EH (cell line): ENCODE data around the gene BACH1.

Experiments
- DNase-seq: peaks from one replicate; pipeline ENCODE4 v3.0.0-alpha.2; 2015; ENCODE audit warnings: low read depth

BACH1 gene

DNA sequence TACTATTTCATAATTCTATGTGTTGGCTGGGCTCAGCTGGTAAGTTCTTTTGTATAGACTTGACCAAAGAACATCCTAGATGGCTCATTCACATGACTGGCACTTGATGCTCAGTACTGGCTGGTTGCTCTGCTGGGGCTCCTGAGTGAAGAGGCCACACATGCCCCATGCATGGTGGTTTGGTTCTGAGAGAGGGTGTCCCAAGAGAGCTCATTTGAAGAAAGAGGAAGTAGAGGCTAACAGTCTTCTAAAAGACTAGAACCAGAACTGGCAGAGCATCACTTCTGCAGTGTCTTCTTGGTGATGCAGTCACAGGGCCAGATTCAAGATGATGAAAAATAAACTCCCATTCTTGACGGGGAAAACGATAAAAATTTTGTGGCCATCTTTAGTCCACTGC, 5.2 kb upstream of the BACH1 start:
- no peak for DNase-seq

GRCh38 chr21:29295066-29295650, 3.6 kb upstream of the BACH1 start:
- no peak for DNase-seq

DNA sequence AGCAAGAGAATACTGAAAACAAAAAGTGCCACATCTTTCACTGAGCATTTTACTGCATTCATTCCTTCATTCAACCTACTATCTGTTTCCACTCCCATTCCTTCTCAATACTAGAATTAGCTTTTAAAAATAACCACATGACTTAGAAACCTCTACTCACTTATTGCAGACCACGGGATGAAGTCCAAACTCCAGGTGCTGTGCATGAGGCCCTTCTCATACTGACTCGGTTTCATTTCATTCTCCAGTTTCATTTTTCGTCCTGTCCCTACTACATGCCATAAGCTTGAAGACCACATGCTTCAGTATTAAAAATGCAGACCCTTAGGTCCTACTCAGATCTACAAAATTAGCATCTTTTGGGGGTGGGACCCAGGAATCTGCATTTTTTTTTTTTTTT, 2.3 kb upstream of the BACH1 start:
- no peak for DNase-seq

GRCh38 chr21:29297483-29298347, 1.0 kb upstream of the BACH1 start:
- DNase-seq: no peak

DNA sequence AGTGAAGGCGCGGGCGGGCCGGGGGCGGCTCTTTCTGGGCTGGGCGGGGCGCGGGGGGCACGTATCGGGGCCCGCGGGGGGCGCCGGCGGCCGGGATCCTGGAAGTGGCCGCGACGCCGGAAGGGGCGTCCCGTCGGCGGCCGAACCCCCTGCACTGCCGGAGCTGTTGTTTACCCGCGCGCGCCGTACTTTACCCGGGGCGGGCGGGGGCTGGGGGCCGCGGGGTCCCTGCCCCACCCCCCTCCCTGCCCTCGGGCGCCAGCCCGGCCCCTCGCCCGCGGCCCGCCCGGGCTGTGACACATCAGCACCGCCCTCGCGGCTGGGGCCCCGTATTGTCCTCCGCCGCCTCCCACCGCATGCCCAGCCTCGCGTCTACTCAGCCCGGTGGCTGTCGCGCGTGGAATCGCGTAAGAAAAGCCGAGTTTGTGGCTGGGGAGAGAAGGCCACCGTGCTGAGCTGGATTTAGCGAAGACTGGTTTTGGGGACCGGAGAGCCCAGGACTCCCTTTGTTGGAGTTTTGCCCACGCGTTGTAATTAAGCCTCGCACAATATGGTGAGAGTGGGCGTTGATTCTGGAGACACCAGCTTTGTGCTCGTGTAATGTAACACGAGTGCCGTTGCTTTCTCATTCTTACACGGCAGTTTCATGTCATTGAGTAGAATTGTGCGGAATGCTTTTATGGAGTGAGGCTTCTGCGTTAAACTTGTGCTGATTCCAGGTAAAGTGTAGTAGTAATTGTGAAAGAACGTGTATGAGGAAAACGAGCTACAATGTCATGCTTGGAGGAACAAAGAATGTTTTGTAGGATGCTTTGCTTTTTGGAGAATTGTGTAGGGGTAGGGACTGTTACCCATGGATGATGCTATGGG, 559 bp downstream of the BACH1 start:
- peak; percentile 66 for DNase-seq

- DNase-seq: peak; percentile 93
These were observed 1.4 kb downstream of the BACH1 start for GRCh38 chr21:29299916-29300806.

DNA sequence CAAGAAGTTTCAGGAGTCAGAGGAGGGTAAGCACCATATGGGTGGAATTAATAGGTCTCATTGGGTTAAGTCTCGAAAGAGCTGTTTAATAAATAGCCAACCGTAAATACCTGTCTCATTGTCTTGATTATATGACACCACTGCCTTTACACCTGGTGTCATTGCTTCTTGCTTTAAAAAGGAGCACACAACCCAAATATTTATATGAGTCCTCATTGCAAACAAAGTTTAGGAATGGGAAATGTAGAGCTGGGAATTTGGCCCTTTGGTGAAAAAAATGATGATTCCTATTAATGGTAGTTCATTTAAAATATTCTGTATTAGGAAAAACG, 2.1 kb downstream of the BACH1 start:
- no peak for DNase-seq

DNA sequence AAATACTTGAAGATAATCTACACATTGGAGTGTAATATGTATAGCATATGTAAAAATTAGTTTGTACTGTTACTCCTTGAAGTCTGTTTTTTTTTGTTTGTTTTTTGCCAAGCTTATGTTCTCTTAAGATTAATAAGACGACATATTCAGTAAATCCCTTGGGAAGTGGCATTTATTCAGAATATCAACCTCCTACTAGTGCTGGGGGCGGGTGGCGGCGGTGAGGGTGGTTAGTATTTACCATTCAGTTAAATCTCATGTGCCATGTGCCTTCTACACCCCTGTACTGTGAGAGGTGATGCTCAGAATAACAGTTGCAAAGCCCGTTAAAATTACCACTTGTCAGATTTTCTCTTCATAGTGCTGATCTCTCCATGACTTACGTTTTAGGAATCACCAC, 3.0 kb downstream of the BACH1 start:
- no peak for DNase-seq

GRCh38 chr21:29302359-29302875, 3.7 kb downstream of the BACH1 start:
- DNase-seq: no peak

- DNase-seq: no peak
These were observed 4.6 kb downstream of the BACH1 start for GRCh38 chr21:29303288-29303687.

DNA sequence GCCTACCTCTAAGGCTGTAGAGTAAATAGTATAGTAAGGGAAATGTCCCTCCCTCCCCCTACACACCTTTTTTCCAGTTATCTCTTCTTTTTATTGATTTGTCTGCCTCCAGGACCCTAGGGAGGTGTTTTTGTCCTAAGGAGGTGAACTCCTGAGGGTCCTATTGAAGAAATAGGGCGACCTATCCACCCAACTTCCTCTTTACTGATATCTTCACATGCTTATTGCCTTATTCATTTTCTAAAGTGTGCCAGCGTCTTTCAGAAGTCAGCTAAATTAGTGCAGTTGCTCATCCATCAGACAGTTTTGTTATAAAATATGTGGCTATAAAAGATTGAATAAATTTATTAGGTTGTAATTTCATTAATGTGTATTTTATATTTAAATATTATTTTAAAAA, 5.9 kb downstream of the BACH1 start:
- DNase-seq: no peak

GRCh38 chr21:29305068-29305467, 6.3 kb downstream of the BACH1 start:
- peak; percentile 38 for DNase-seq

DNA sequence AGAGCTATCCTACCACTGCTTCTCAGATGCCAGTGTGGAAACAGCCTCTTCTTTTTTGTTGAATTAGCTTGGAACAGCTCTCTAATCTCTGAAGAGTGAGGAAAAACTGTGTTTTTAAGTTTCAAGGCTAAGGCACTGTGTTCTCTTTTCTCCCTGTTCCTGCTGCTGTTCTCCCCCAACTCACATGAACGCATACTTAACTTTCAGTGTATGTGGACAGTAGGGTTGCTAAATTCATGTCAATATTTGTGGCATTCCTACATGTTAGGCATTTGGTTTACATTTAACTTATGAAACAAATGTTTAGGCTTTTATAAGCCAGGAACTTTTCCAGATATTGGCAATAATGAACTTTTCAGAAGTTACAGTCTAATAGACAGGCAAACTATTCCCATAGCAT, 6.8 kb downstream of the BACH1 start:
- DNase-seq: no peak

- DNase-seq: no peak
These were observed 8.2 kb downstream of the BACH1 start for GRCh38 chr21:29306920-29307319.

- DNase-seq: no peak
These were observed 9.2 kb downstream of the BACH1 start for GRCh38 chr21:29307718-29308455.

GRCh38 chr21:29308456-29308783, 9.7 kb downstream of the BACH1 start:
- peak; percentile 82 for DNase-seq

- no peak for DNase-seq
These were observed 11.0 kb downstream of the BACH1 start for GRCh38 chr21:29309703-29310102.

DNA sequence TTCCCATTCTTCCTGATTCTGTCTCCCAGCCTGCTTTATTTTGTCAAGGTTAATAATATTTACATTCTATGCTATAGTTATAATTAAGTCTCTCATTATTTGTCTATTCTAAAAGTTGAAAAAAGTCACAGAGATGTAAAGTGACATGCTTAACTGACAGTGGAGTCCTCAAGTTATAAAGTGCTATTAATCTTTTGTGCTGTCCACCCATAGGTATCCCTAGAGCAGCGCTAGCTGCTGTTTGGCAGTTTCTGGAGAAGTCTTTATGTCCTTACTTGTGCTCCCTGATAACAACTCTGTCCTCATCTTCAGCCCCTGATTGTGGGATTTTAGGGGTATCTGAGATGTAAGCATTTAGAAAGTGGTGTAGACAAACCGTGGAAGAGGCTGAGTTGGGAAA, 13.1 kb downstream of the BACH1 start:
- DNase-seq: no peak

- DNase-seq: no peak
These were observed 14.3 kb downstream of the BACH1 start for GRCh38 chr21:29312981-29313380.

GRCh38 chr21:29313662-29314408, 15.1 kb downstream of the BACH1 start:
- no peak for DNase-seq
